Keratinocyte (primary cell): ENCODE measurements around the gene EPHA2. TPM values are rescaled to one million over a fixed set of nuclear protein-coding genes. Genes with fewer than 3 reads are reported as not detected.

Source experiments
- DNase-seq: peaks from one replicate; pipeline ENCODE4 v3.0.0-alpha.2; 2011; ENCODE audit warnings: low read depth, missing footprints, low spot score
- FAIRE-seq: peaks from 2 replicates; lab custom pipeline; 2011; peaks lifted over from hg19 to GRCh38; lab: Jason Lieb, UNC
- H2AFZ ChIP-seq: 2 replicates; pipeline ENCODE4 v1.6.0; 2012; ENCODE audit warnings: low read length, control low read depth, inconsistent platforms; ENCODE audit not compliant: control insufficient read depth
- H3K27ac ChIP-seq: 2 replicates; pipeline ENCODE4 v1.5.1; 2011; ENCODE audit warnings: low read length; ENCODE audit not compliant: control insufficient read depth, insufficient read depth
- H3K27me3 ChIP-seq: 3 replicates; pipeline ENCODE4 v1.6.0; 2011; ENCODE audit warnings: low read length; ENCODE audit not compliant: control insufficient read depth, insufficient read depth; ENCODE audit errors: extremely low read depth
- H3K36me3 ChIP-seq, 2 experiments: 2 replicates in 1 of 2; 3 replicates in 1 of 2; pipeline ENCODE4 v1.5.1; 2011; ENCODE audit warnings: low read length in 2 of 2, mild to moderate bottlenecking in 1 of 2; ENCODE audit not compliant: control insufficient read depth in 2 of 2, insufficient read depth in 2 of 2; ENCODE audit errors: extremely low read depth in 1 of 2
- H3K4me1 ChIP-seq: 3 replicates; pipeline ENCODE4 v1.5.1; 2011; ENCODE audit warnings: low read length; ENCODE audit not compliant: control insufficient read depth, insufficient read depth; ENCODE audit errors: extremely low read depth
- H3K4me2 ChIP-seq: 3 replicates; pipeline ENCODE4 v1.6.0; 2011; ENCODE audit warnings: low read depth, low read length; ENCODE audit not compliant: control insufficient read depth, insufficient read depth; ENCODE audit errors: extremely low read depth
- H3K4me3 ChIP-seq, 3 experiments: fragments of 200-600 bp in 1 of 3; sonication (generic) in 1 of 3; 2 replicates in 2 of 3; 3 replicates in 1 of 3; pipeline ENCODE4 v1.5.1; 2011 to 2016; ENCODE audit warnings: low read length in 3 of 3, mild to moderate bottlenecking in 3 of 3, control low read depth in 2 of 3, inconsistent platforms in 1 of 3, low read depth in 1 of 3, mixed read lengths in 1 of 3, mixed run types in 1 of 3, moderate library complexity in 1 of 3; ENCODE audit not compliant: control insufficient read depth in 2 of 3, insufficient read depth in 2 of 3; ENCODE audit errors: extremely low read depth in 1 of 3
- H3K79me2 ChIP-seq: 2 replicates; pipeline ENCODE4 v1.6.0; 2012; ENCODE audit warnings: low read length; ENCODE audit not compliant: control insufficient read depth, insufficient read depth
- H3K9ac ChIP-seq: 3 replicates; pipeline ENCODE4 v1.6.0; 2011; ENCODE audit warnings: low read length; ENCODE audit not compliant: control insufficient read depth, insufficient read depth; ENCODE audit errors: extremely low read depth
- H3K9me1 ChIP-seq: 3 replicates; pipeline ENCODE4 v1.6.0; 2011; ENCODE audit warnings: low read length; ENCODE audit not compliant: control insufficient read depth, insufficient read depth; ENCODE audit errors: extremely low read depth
- H3K9me3 ChIP-seq: 2 replicates; pipeline ENCODE4 v1.5.1; 2012; ENCODE audit warnings: low read depth, low read length; ENCODE audit not compliant: control insufficient read depth
- H4K20me1 ChIP-seq: 3 replicates; pipeline ENCODE4 v1.6.0; 2011; ENCODE audit warnings: low read length; ENCODE audit not compliant: control insufficient read depth, insufficient read depth; ENCODE audit errors: extremely low read depth
- EZH2 ChIP-seq: IDR thresholded peaks from one replicate; pipeline ENCODE4 v1.6.1; 2012; ENCODE audit warnings: inconsistent platforms, mild to moderate bottlenecking, low read length, moderate library complexity
- dilution Hi-C: fragments of 300-500 bp; cut with MboI; formaldehyde crosslinking; loops from one replicate; pipeline ENCODE4 v1.7.0; 2020; ENCODE audit warnings: low sequenced_read_pairs; ENCODE audit not compliant: extremely low pct_ligation_motif_present
- polyA plus RNA-seq, 5 experiments: library from polyadenylated mRNA; depleted of rRNA in 3 of 5; stranded (reverse) in 3 of 5; stranded (forward) in 1 of 5; unstranded in 1 of 5; fragments of >200 nt; gene quantifications; 1 replicate in 1 of 5; 2 replicates in 3 of 5; 3 replicates in 1 of 5; pipeline versions ENCODE4 v1.2.1 to v1.2.3, GENCODE V29; 2011 to 2012; ENCODE audit warnings: missing spikeins in 2 of 5, low read depth in 1 of 5, low replicate concordance in 1 of 5
- TF ChIP-seq, protein P1 (sequence below), 3 experiments: IDR thresholded peaks in 1 of 3; conservative IDR thresholded peaks in 1 of 3; optimal IDR thresholded peaks in 1 of 3; 2 replicates in 2 of 3; 3 replicates in 1 of 3; pipeline versions ENCODE3 to v1.5.1; 2011; ENCODE audit warnings: low read length in 3 of 3, mild to moderate bottlenecking in 3 of 3, moderate library complexity in 2 of 3, control low read depth in 1 of 3, inconsistent platforms in 1 of 3; ENCODE audit not compliant: insufficient read depth in 2 of 3; ENCODE audit errors: extremely low read depth in 1 of 3

EPHA2 gene
- polyA plus RNA-seq, 1 donor (not counting 4 experiments of a cell fraction or from before 2014, with no cell fraction given) = 55.6 TPM

DNA sequence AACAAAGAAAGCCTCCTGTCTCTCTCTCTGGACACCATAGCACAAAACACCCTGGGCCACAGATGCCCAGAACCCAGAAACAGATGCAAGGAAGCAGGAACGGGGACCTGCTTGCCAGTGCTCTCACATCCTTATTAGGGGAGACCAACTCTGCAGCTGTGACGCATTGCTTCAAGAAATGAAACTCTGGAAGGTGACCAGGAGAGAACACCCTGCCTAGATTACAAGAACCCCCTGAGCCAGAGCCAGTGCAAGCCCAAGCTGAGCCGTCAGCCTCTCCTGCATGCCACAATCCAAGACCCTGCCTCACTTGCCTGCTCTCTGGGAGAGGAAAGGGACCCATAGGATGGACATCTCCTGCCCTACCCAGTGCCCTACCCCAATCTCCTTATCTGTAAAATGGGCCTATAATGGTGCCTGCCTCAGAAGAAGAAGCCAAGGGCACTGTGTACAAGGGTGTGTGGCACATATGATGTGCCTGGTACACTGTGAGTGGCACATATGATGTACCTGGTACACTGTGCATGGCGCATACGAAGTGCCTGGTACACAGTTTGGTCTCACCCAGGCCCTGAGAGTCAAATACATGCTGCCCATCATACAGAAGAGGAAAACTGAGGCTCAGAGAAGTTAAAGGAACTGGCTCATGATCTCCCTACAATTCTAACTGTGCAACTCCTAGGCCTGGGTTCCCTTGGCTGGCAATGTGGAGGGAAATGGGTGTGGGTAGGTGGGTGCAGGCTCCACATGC is 65.6 kb downstream of the EPHA2 start:
- no peaks in the 10 kb centered on the region for H4K20me1 ChIP-seq
- dilution Hi-C loops = no loop called here
- no peaks in the 10 kb centered on the region for H3K9me1 ChIP-seq
- H3K9ac ChIP-seq = no peak overlapping the region
- no peak overlapping the region for H3K4me2 ChIP-seq
- no peak for TF ChIP-seq EZH2
- TF ChIP-seq, protein P1, sequence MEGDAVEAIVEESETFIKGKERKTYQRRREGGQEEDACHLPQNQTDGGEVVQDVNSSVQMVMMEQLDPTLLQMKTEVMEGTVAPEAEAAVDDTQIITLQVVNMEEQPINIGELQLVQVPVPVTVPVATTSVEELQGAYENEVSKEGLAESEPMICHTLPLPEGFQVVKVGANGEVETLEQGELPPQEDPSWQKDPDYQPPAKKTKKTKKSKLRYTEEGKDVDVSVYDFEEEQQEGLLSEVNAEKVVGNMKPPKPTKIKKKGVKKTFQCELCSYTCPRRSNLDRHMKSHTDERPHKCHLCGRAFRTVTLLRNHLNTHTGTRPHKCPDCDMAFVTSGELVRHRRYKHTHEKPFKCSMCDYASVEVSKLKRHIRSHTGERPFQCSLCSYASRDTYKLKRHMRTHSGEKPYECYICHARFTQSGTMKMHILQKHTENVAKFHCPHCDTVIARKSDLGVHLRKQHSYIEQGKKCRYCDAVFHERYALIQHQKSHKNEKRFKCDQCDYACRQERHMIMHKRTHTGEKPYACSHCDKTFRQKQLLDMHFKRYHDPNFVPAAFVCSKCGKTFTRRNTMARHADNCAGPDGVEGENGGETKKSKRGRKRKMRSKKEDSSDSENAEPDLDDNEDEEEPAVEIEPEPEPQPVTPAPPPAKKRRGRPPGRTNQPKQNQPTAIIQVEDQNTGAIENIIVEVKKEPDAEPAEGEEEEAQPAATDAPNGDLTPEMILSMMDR (optimal IDR thresholded peaks at IDR 0.05 in 1 of 3, IDR thresholded peaks at IDR 0.05 in 1 of 3, conservative IDR thresholded peaks at IDR 0.05 in 1 of 3; ENCODE audit: extremely low read depth in 1 of 3, insufficient read depth in 2 of 3, low read length in 3 of 3) = no peak
- H3K4me1 ChIP-seq = no peaks in the 10 kb centered on the region
- H3K9me3 ChIP-seq = no peaks in the 10 kb centered on the region
- H3K27ac ChIP-seq = no peak overlapping the region
- H3K79me2 ChIP-seq = no peaks in the 10 kb centered on the region
- DNase-seq (no peak), FAIRE-seq (no peak)
- no peak overlapping the region for H2AFZ ChIP-seq
- no peak overlapping the region for H3K4me3 ChIP-seq
- H3K27me3 ChIP-seq = peaks cover 18% of the 10 kb centered on the region
- no peaks in the 10 kb centered on the region for H3K36me3 ChIP-seq

DNA sequence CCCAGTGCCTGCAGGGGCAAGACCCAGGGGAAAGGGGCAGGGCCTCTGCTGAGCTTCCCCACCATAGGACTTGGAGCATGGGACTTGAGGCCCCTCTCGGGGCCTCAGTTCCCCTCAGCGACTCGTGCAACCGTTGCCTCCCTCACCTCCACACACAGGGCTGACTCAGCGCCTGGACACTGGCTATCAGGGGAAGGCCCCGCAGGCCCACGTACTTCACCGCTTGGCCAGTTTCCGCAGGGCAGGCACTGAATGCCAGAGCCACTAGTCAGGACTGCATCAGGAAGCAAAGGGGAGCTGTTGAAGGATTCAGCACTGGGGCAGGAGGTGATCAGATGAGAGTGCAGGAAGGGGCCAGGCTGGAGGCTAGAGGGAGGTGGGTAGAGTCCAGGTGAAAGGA is 66.9 kb downstream of the EPHA2 start:
- Histone ChIP-seq H3K4me3 (no peak overlapping the region), H3K79me2 (no peaks in the 10 kb centered on the region), H4K20me1 (no peaks in the 10 kb centered on the region), H3K9ac (no peak overlapping the region), H3K27me3 (peaks cover 17% of the 10 kb centered on the region), H3K9me1 (no peaks in the 10 kb centered on the region), H3K4me1 (no peaks in the 10 kb centered on the region), H3K4me2 (no peak overlapping the region), H2AFZ (no peak overlapping the region), H3K36me3 (no peaks in the 10 kb centered on the region), H3K9me3 (no peaks in the 10 kb centered on the region), H3K27ac (no peak overlapping the region)
- dilution Hi-C loops = no loop called here
- DNase-seq (no peak), FAIRE-seq (no peak)
- TF ChIP-seq, protein P1 (optimal IDR thresholded peaks at IDR 0.05 in 1 of 3, IDR thresholded peaks at IDR 0.05 in 1 of 3, conservative IDR thresholded peaks at IDR 0.05 in 1 of 3; ENCODE audit: extremely low read depth in 1 of 3, insufficient read depth in 2 of 3, low read length in 3 of 3) = no peak
- TF ChIP-seq EZH2 = no peak
